ENCODE measurements around the gene VGF.
"Not testable (repeated sequence)": the region's sequence is repeated elsewhere in the genome, so short reads cannot be mapped to it uniquely, and the experiment has no call there.

Gene VGF

DNA sequence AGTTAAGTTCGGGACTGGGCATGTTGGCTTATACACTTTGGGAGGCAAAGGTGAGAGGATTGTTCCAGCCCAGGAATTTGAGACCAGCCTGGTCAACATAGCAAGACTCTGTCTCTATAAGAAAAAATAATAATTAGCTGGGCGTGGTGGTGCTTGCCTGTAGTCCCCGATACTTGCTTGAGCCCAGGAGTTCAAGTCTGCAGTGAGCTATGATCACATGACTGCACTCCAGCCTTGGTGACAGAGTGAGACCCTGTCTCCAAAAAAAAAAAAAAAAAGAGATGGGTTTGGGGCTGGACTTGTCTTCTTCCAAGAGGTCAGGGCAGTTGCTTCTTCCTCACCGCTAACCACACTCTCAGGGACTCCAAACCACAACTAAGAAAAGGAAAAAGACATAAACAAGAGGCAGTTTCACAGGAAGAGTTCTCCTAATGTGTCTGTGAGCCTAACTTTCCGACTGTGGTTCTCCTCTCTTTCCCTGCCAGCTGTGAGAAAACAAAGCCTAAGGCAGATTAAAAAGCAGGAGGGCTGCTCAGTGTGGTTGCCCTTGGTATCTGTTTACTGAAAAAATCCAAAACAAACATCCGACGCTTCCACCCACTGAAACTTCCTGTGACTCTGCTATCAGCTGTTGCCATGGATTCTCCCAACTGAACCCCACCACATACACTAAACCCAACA lies 40.9 kb downstream of the VGF start:
- peaks cover 4% of the 10 kb centered on the region for H3K9me3 ChIP-seq (ENCODE audit: severe bottlenecking)
- H3K27ac ChIP-seq: no peak overlapping the region
- DNase-seq: no peak

DNA sequence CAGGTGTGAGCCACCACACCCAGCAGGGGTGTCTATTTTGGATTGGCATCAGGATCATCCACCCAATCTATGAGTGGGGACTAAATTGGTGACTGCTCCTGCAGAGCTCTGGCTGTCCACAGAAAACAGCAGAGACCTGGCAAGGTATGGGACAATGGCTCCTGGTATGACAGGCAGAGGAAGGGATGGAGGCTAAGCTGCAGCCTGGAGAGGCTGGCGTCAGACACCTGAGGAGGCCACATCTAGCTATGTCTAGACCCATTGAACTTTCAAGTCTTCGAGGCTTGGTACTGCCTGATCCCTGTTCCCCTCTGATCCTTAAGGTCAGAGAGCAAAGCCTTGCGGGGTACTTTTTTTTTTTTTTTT lies 41.7 kb downstream of the VGF start:
- peaks cover 94% of the 10 kb centered on the region for H3K27me3 ChIP-seq (ENCODE audit: insufficient read depth, low read depth, severe bottlenecking)
- peaks cover 4% of the 10 kb centered on the region for H3K9me3 ChIP-seq (ENCODE audit: severe bottlenecking)

More for the DNA sequence above, 40.9 kb downstream of the VGF start:
- no peak overlapping the region for H3K4me3 ChIP-seq (ENCODE audit: low read depth, low read length)
- H3K36me3 ChIP-seq: no peaks in the 10 kb centered on the region
- TF ChIP-seq, protein P1, sequence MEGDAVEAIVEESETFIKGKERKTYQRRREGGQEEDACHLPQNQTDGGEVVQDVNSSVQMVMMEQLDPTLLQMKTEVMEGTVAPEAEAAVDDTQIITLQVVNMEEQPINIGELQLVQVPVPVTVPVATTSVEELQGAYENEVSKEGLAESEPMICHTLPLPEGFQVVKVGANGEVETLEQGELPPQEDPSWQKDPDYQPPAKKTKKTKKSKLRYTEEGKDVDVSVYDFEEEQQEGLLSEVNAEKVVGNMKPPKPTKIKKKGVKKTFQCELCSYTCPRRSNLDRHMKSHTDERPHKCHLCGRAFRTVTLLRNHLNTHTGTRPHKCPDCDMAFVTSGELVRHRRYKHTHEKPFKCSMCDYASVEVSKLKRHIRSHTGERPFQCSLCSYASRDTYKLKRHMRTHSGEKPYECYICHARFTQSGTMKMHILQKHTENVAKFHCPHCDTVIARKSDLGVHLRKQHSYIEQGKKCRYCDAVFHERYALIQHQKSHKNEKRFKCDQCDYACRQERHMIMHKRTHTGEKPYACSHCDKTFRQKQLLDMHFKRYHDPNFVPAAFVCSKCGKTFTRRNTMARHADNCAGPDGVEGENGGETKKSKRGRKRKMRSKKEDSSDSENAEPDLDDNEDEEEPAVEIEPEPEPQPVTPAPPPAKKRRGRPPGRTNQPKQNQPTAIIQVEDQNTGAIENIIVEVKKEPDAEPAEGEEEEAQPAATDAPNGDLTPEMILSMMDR (IDR thresholded peaks at IDR 0.05; ENCODE audit: low read depth, low read length): no peak
- H3K27me3 ChIP-seq (ENCODE audit: insufficient read depth, low read depth, severe bottlenecking): peaks cover 91% of the 10 kb centered on the region

DNA sequence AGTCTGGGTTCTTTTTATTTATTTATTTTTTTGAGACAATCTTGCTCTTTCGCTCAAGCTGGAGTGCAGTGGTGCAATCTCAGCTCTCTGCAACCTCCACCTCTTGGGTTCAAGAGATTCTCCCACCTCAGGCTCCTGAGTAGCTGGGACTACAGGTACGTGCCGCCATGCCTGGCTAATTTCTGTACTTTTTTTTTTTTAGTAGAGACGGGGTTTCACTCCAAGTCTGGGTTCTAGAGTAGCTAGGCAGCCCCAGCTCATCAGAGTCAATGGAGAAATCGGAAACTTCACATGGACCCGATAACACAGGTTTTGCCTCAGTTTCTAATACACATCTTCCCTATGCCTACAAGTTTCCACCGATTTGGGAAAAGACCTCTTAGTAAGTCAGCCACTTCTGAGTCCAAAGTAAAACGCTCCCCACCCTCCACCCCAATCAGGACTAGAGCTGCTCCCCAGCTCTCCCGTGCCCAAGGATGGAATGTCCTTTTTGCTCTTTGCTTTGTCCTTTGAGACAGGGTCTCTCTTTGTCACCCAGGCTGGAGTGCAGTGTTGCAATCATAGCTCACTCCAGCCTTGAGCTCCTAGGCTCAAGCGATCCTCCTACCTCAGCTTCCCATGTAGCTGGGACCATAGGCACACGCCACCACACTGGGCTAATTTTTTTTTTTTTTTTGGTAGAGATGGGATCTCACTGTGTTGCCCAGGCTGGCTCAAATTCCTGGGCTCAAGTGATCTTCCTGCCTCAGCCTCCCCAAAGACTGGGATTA lies 42.3 kb downstream of the VGF start:
- Histone ChIP-seq H3K9me3 (ENCODE audit: severe bottlenecking) (peaks cover 4% of the 10 kb centered on the region), H3K27me3 (ENCODE audit: insufficient read depth, low read depth, severe bottlenecking) (peaks cover 91% of the 10 kb centered on the region), H3K36me3 (no peaks in the 10 kb centered on the region), H3K4me3 (ENCODE audit: low read depth, low read length) (no peak overlapping the region), H3K27ac (no peak overlapping the region)
- TF ChIP-seq, protein P1 (IDR thresholded peaks at IDR 0.05; ENCODE audit: low read depth, low read length): no peak
- DNase-seq: no peak

More for the DNA sequence above, 41.7 kb downstream of the VGF start:
- H3K36me3 ChIP-seq: no peaks in the 10 kb centered on the region
- H3K4me3 ChIP-seq (ENCODE audit: low read depth, low read length): no peak overlapping the region
- TF ChIP-seq, protein P1 (IDR thresholded peaks at IDR 0.05; ENCODE audit: low read depth, low read length): no peak
- no peak overlapping the region for H3K27ac ChIP-seq
- no peak for DNase-seq

DNA sequence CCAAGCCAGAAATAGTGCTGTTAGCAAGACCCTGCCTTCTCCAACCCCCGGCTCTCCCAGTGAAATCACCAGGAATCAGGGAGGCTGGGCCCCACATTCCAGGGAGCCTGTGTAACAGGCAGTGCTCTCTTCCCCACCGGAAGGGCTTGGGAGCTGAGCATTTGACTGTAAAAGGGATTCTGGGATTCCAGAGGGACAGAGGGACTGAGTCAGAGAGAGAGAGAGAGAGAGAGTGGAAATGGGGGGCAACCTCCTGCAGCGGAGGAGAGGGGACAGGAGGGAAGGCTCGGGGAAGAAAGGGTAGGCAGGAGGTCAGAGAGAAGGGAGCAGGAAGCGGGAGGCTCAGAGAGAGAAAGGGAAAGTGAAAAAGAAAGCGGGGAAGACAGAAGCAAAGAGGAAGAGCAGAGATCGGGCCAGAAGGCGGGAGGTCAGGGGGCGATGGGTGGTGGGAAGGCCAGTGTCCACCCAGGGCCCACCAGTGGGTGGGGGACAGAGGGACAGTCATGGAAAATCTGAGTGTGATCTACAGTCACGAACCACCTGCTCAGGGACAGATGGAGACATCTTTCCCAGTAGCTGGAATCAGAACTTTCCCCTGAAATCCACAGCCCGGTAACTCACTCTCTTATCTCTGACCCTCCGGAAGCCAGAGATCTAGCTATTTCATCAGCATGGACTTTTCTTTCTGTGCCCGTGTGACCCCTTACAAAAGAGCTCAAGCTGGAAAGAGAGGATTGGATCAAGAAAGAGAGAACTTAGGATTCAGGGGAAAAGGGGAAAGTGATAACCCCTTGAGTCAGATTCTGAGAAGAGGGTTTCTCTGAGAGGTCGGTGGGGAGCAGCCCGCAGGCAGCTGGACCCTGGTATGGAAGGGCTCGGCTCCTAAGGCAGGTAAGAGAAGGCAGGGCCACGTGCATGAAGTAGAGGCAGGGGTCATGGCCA lies 43.1 kb downstream of the VGF start:
- H3K4me3 ChIP-seq (ENCODE audit: low read depth, low read length): no peak overlapping the region
- H3K27me3 ChIP-seq (ENCODE audit: insufficient read depth, low read depth, severe bottlenecking): peaks cover 91% of the 10 kb centered on the region
- DNase-seq: no peak
- H3K36me3 ChIP-seq: no peaks in the 10 kb centered on the region
- H3K9me3 ChIP-seq (ENCODE audit: severe bottlenecking): peaks cover 4% of the 10 kb centered on the region
- H3K27ac ChIP-seq: no peak overlapping the region
- TF ChIP-seq, protein P1 (IDR thresholded peaks at IDR 0.05; ENCODE audit: low read depth, low read length): no peak

DNA sequence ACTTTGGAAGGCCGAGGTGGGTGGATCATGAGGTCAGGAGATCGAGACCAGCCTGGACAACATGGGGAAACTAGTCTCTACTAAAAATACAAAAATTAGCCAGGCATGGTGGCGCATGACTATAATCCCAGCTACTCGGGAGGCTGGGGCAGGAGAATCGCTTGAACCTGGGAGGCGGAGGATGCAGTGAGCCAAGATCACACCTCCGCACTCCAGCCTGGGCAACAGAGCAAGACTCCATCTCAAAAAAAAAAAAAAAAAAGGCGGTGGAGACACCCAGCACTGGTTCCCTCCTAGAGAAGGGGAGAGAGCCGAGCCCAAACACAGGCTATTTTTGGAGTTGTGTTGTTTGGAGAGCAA lies 43.8 kb downstream of the VGF start:
- not testable (repeated sequence) for H3K27ac ChIP-seq; H3K4me3 ChIP-seq (ENCODE audit: low read depth, low read length); H3K36me3 ChIP-seq; H3K9me3 ChIP-seq (ENCODE audit: severe bottlenecking); DNase-seq
- H3K27me3 ChIP-seq (ENCODE audit: insufficient read depth, low read depth, severe bottlenecking): peaks cover 91% of the 10 kb centered on the region

DNA sequence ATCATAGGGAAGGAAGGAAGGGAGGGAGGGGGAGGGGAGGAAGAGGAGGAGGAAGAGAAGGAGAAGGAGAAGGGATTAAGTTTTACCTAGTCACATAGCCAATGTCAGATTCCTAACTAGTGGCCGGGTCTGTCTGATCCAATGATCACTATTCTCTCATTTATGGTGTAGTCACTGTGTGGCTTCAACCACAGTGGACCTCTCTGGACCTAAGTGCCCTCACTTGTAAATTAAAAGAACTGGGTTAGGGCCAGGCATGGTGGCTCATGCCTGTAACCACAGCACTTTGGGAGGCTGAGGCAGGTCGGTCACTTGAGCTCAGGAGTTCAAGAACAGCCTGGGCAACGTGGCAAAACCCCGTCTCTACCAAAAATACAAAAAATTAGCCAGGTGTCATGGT lies 45.1 kb downstream of the VGF start:
- Histone ChIP-seq H3K27me3 (ENCODE audit: insufficient read depth, low read depth, severe bottlenecking) (peaks cover 89% of the 10 kb centered on the region), H3K27ac (no peak overlapping the region), H3K4me3 (ENCODE audit: low read depth, low read length) (no peak overlapping the region), H3K36me3 (no peaks in the 10 kb centered on the region), H3K9me3 (ENCODE audit: severe bottlenecking) (no peaks in the 10 kb centered on the region)
- no peak for DNase-seq
- TF ChIP-seq, protein P1 (IDR thresholded peaks at IDR 0.05; ENCODE audit: low read depth, low read length): no peak

Measured in WERI-Rb-1 (cell line).